WI38 (cell line): Measurements from ENCODE around the gene BDNF.
A peak's percentile ranks its signal among the peaks of the same experiment; 100 is the strongest.

Experiments used
- H3K4me3 ChIP-seq: 2 replicates; pipeline ENCODE4 v1.5.1; 2011; ENCODE audit warnings: low read depth, mild to moderate bottlenecking, control low read depth, low read length
- CTCF ChIP-seq: IDR thresholded peaks from 2 replicates; pipeline ENCODE4 v1.5.1; 2012; ENCODE audit warnings: low read depth, mild to moderate bottlenecking, control low read depth, low read length

The BDNF gene

GRCh38 chr11:27705873-27706820 lies 5.9 kb upstream of the BDNF start:
- TF ChIP-seq CTCF, result peak; percentile 64
- H3K4me3 ChIP-seq, result no peak overlapping the region

GRCh38 chr11:27703481-27703880 lies 3.2 kb upstream of the BDNF start:
- H3K4me3 ChIP-seq, result no peak overlapping the region
- no peak for TF ChIP-seq CTCF

- TF ChIP-seq CTCF, result no peak
- peak overlapping the region; percentile 97 for H3K4me3 ChIP-seq
Measured at GRCh38 chr11:27702811-27703210, 2.6 kb upstream of the BDNF start.

GRCh38 chr11:27701355-27702105 lies 1.3 kb upstream of the BDNF start:
- TF ChIP-seq CTCF, result 0 out of 2 replicates have a peak, but pooled peaks have one; percentile 13
- peak overlapping the region; percentile 97 for H3K4me3 ChIP-seq

DNA sequence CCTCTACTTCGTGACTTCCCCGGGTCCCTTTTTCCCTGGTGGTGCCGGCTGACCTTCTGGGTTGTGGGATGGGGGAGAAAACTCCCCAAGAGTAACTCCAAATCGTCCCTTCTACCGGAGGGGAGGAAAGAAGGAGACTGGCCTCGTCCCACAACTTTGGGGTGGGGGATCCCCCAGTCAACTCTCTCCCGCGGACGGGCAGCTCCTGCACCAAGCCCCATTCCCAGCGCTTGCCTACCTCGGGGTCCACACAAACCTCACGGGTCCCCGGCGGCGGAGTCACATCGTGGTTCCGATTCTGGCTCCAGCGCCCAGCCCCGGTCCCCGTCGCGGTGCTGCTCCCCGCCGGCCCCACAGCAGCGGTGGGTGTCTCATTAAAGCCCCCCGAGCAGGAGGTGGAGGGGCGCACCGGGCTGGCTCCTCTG lies 317 bp downstream of the BDNF start:
- TF ChIP-seq CTCF, result no peak
- H3K4me3 ChIP-seq, result peak overlapping the region; percentile 97

- H3K4me3 ChIP-seq, result peak overlapping the region; percentile 97
- TF ChIP-seq CTCF, result no peak
Measured at GRCh38 chr11:27699242-27699925, 871 bp downstream of the BDNF start.
